GM12874 (cell line): Measurements from ENCODE around the gene ARFGAP2.

Experiments used
- TF ChIP-seq, protein P1 (sequence below): IDR thresholded peaks from 2 replicates; pipeline ENCODE4 v1.5.1; 2011; ENCODE audit warnings: low read depth, mild to moderate bottlenecking, control low read depth, low read length, moderate library complexity; ENCODE audit not compliant: insufficient read depth

ARFGAP2 gene

DNA sequence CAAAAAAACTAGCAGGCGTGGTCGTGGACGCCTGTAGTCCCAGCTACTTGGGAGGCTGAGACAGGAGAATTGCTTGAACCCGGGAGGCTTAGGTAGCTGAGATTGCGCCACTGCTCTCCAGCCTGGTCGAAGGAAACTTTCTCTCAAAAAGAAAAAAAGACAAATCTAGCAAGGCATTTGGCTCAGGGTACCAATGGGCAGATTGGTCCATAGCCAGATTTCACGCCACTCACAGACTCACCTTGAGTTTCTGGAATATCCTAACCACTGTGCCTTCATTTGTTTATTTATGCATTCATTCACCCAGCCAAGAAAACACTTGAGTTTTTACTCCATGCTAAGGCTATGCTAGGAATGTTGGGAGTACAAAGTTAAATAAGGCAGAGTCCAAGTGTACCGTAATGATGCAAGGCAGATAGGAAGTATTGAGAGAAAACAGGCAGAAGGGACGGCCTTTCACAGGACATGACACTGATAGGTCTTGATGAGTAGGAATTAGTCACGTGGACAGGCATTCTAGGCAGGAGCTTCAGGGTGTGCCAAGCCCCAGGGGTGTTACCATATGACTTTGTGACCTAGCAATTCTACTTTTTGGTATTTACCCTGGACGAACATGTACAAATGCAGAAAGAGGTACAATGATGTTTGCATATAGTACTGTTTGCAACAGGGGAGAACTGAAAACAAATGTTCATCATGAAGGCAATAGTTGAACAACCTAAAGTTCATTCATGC, 12.6 kb upstream of the ARFGAP2 start:
- TF ChIP-seq, protein P1, sequence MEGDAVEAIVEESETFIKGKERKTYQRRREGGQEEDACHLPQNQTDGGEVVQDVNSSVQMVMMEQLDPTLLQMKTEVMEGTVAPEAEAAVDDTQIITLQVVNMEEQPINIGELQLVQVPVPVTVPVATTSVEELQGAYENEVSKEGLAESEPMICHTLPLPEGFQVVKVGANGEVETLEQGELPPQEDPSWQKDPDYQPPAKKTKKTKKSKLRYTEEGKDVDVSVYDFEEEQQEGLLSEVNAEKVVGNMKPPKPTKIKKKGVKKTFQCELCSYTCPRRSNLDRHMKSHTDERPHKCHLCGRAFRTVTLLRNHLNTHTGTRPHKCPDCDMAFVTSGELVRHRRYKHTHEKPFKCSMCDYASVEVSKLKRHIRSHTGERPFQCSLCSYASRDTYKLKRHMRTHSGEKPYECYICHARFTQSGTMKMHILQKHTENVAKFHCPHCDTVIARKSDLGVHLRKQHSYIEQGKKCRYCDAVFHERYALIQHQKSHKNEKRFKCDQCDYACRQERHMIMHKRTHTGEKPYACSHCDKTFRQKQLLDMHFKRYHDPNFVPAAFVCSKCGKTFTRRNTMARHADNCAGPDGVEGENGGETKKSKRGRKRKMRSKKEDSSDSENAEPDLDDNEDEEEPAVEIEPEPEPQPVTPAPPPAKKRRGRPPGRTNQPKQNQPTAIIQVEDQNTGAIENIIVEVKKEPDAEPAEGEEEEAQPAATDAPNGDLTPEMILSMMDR: no peak

DNA sequence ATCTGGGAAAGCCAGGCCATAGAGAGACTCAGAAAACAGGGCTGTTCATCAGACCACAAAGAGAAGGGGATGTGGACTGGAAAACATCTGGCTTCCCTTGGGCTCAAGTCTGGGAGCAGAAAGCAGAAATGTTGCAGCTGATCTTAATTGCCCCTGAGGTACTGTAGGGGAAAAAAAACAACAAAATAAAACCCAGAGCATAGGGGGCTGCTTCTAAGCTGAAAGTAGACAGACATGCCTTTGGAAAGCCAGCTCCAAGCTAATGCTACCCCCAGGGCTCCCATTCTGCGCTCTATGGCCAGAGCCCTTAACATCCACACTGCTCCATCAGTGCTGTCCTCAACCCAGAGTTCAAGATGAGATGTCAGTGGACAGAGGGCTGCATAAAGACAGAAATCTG, 11.6 kb upstream of the ARFGAP2 start:
- TF ChIP-seq, protein P1: no peak

DNA sequence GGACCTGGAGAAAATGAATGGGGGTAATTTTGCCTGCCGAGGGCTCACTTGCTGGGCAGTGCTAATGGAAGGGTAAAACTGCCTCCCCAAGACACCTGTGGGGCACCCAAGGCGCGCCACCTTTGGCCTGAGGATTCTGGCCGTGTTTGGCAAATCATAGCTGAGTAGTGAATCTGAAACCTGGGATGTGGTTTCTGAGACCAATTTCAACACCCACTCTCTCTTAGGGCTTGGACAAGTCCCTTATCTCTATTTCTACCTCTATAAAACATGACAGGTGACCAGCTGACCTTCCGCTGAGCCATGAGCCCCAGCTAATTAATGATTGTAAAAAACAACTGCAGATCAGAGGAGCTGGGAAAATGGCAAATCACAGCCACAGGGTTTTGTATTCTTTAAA, 11.0 kb upstream of the ARFGAP2 start:
- TF ChIP-seq, protein P1: no peak

DNA sequence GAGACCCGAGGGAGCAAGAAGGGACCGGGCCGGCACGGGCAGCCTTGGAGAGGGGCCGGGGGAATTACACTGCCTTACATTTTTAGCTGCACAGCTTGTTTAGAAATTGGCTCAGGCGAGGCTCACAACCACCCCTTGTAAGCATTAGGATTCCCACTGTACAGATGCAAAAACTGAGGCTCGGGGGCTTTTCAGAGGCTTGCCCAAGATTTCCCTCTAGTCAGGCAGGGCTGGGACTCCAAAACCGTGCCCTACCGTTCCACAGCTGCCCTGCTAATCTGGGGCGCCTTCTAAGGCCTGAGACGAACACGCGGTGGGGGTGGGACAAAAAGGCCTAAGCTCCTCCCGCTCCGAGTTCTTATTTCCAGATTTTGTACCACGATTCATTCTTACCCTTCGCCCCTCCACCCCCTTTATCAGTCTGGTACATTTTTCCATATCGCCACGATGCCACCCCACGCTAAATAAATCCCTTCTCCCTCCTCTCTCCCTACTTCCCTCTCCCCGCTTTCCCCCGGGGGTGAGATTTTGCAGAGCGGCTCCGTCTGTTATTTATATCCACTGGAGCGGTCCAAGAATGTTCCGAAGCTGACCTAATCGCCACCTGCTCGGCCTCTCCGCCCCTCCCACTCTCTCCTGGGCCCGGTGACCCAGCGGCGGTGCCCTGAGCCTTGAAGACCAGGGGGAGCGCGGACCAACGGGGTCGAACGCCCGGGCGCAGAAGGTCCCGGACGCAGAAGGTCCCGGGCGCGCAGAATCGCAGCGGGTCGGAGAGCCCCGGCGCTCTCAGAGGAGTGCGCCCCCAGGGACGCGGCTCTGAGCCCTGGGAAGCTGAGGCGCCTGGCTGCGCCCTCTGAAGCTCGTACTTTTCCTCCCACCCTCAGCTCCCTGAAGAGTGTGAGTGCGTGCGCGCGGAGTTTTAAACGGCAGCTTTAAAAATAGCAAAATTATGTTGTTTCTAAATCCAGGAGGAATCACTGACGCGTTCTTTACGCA, 10.3 kb upstream of the ARFGAP2 start:
- TF ChIP-seq, protein P1: no peak

DNA sequence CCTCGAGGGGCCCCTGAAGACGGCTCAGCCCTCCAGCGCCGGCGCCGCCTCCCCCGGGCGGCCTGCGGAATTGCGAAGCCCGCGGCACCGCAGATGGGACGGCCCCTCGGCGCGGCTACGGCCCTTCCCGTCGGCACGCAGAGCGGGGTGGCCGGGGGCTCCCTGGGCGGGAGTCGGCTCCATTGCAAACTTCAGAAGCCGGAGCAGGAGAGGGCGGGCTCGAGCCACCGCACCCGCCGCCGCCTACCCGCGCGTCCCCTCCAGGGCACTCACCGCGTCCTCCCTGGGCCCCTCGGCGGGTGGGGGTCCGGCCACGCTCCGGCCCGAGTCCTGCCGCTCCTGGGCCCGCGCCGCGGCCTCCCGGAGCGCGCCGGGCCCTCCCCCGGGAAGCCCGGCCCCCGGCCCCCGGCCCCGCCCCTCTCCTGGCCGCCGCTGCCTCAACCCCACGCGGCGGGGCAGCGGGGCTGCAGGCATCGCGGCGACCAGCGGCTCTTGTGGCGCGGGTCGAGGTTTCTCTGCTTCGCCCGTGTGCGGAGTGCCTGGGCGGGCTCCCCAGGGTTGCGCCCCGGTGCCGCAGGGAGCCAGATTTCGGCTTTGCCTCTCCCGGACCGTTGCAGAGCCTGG, 9.5 kb upstream of the ARFGAP2 start, which contains the start of gene PACSIN3:
Gene PACSIN3, minus strand, starts transcription at position 359 of the 624 bp plus-strand sequence. CDS start 3,707 bp downstream, outside the sequence.
- TF ChIP-seq, protein P1: no peak

DNA sequence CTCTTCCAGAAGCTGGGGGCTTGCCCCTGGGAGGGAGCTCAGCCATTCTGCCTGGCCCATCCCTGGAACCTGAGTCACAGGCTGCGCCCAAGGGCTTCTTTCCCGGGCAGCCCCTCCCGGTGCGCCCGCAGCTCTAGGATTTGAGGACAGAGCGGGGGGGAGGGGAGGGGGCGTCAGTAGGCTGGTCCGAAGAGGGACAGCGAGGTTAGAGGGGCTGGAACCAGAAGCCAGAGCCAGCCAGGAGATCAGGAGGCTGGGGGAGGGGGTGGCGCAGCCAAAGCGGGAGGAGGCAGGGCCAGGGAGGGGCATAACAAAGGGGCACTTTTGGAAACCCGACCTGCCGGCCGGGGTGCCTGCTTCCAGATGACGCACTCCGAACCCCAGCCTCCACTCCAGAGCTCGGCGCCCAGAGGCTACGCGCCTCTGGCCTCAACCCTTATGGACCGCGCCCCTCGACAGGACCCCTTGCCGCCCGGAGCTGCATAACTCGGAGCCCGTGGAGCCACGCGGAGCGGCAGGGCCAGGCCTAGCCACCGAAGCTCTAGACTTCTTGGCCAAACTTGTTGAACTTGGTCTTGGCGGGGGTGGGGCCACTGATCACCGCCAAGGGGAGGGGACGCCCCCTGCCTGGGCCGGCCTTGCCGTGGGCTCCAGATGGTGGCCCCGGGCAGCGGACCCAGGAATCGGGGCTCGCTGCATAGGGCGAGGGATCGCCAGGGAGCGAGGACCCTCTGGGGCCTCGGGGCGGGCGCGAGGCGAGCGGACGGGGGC, 8.8 kb upstream of the ARFGAP2 start:
- TF ChIP-seq, protein P1: no peak
